Endothelial cell of umbilical vein (primary cell): Measurements from ENCODE around the gene CRACR2B. TPM values are rescaled to one million over a fixed set of nuclear protein-coding genes. Genes with fewer than 3 reads are reported as not detected.
A peak's percentile ranks its signal among the peaks of the same experiment; 100 is the strongest.

Source experiments
- BruUV-seq: library from RNA; stranded (reverse); fragments of 400-500 nt; replicated peaks from 2 replicates; lab custom pipeline; 2021; lab: Mats Ljungman, UMichigan
- CTCF ChIA-PET: fragments of 300-600, 350-600 bp; sonication (Branson Sonifier 250); formaldehyde crosslinking; loops from one replicate; lab custom pipeline; 2021; ENCODE audit warnings: antibody characterized with exemption, inconsistent platforms; lab: Charles Lee
- POLR2A ChIA-PET: fragments of 300-600, 350-600 bp; sonication (Branson Sonifier 250); formaldehyde crosslinking; loops from one replicate; lab custom pipeline; 2021; ENCODE audit warnings: antibody characterized with exemption, inconsistent platforms; lab: Charles Lee
- DNase-seq: peaks from one replicate; pipeline ENCODE4 v3.0.0-alpha.2; 2011; ENCODE audit warnings: low read depth, low spot score
- FAIRE-seq: peaks from 2 replicates; lab custom pipeline; 2011; peaks lifted over from hg19 to GRCh38; lab: Jason Lieb, UNC
- H2AFZ ChIP-seq: 2 replicates; pipeline ENCODE4 v1.6.0; 2012; ENCODE audit warnings: low read depth, low read length, control low read depth, inconsistent platforms
- H3K27ac ChIP-seq: 2 replicates; pipeline ENCODE4 v1.5.1; 2011; ENCODE audit warnings: low read depth, mild to moderate bottlenecking, control low read depth, low read length, moderate library complexity; ENCODE audit not compliant: insufficient read depth
- H3K27me3 ChIP-seq, 2 experiments: 2 replicates each; pipeline versions ENCODE4 v1.6.0 to v1.6.1; 2011; ENCODE audit warnings: low read length in 2 of 2, mixed read lengths in 1 of 2; ENCODE audit not compliant: control insufficient read depth in 2 of 2, insufficient read depth in 2 of 2
- H3K36me3 ChIP-seq, 2 experiments: 2 replicates in 1 of 2; 3 replicates in 1 of 2; pipeline ENCODE4 v1.5.1; 2011; ENCODE audit warnings: low read length in 2 of 2, mild to moderate bottlenecking in 1 of 2, moderate library complexity in 1 of 2; ENCODE audit not compliant: control insufficient read depth in 2 of 2, insufficient read depth in 2 of 2; ENCODE audit errors: extremely low read depth in 1 of 2
- H3K4me1 ChIP-seq: 3 replicates; pipeline ENCODE4 v1.5.1; 2011; ENCODE audit warnings: mild to moderate bottlenecking, low read length; ENCODE audit not compliant: control insufficient read depth, insufficient read depth; ENCODE audit errors: extremely low read depth
- H3K4me2 ChIP-seq: 2 replicates; pipeline ENCODE4 v1.6.1; 2011; ENCODE audit warnings: low read length, control low read depth, mixed read lengths; ENCODE audit not compliant: insufficient read depth
- H3K4me3 ChIP-seq, 3 experiments: fragments of 200-600 bp in 1 of 3; sonication (generic), shearing (Covaris generic) in 1 of 3; replicated peaks in 1 of 3; 2 replicates each; pipeline ENCODE4 v1.5.1; 2011 to 2016; ENCODE audit warnings: control low read depth in 3 of 3, low read length in 3 of 3, mild to moderate bottlenecking in 2 of 3, inconsistent platforms in 1 of 3, low read depth in 1 of 3, moderate library complexity in 1 of 3; ENCODE audit not compliant: insufficient read depth in 1 of 3
- H3K79me2 ChIP-seq: 2 replicates; pipeline ENCODE4 v1.6.0; 2012; ENCODE audit warnings: low read length, inconsistent platforms; ENCODE audit not compliant: control insufficient read depth, insufficient read depth
- H3K9ac ChIP-seq: replicated peaks from 2 replicates; pipeline ENCODE3; 2011; ENCODE audit warnings: low read length, control low read depth; ENCODE audit not compliant: insufficient read depth; ENCODE audit errors: extremely low read depth
- H3K9me1 ChIP-seq: replicated peaks from 3 replicates; pipeline ENCODE4 v1.6.0; 2011; ENCODE audit warnings: mild to moderate bottlenecking, low read length; ENCODE audit not compliant: control insufficient read depth, insufficient read depth; ENCODE audit errors: extremely low read depth
- H3K9me3 ChIP-seq: replicated peaks from 2 replicates; pipeline ENCODE4 v1.5.1; 2012; ENCODE audit warnings: low read length, inconsistent platforms; ENCODE audit not compliant: control insufficient read depth, insufficient read depth
- H4K20me1 ChIP-seq: replicated peaks from 2 replicates; pipeline ENCODE3; 2011; ENCODE audit warnings: mild to moderate bottlenecking, low read length; ENCODE audit not compliant: control insufficient read depth, insufficient read depth; ENCODE audit errors: extremely low read depth
- FOS ChIP-seq: IDR thresholded peaks from 2 replicates; pipeline ENCODE4 v1.6.1; 2011; ENCODE audit warnings: mild to moderate bottlenecking, low read length, moderate library complexity, borderline replicate concordance; ENCODE audit not compliant: insufficient read depth
- MYC ChIP-seq: IDR thresholded peaks from one replicate; pipeline ENCODE4 v1.6.1; 2011; ENCODE audit warnings: mild to moderate bottlenecking, low read depth, low read length
- POLR2A ChIP-seq: IDR thresholded peaks from 2 replicates; pipeline ENCODE4 v1.6.1; 2012; ENCODE audit warnings: low read depth, mild to moderate bottlenecking, control low read depth, low read length
- POLR2AphosphoS5 ChIP-seq: IDR thresholded peaks from 2 replicates; pipeline ENCODE4 v1.6.1; 2012; ENCODE audit warnings: low read depth, mild to moderate bottlenecking, control low read depth, low read length, moderate library complexity; ENCODE audit not compliant: insufficient read depth
- dilution Hi-C: fragments of 300-500 bp; cut with MboI; formaldehyde crosslinking; loops from one replicate; pipeline ENCODE4 v1.15.0; 2019; ENCODE audit warnings: low sequenced_read_pairs; ENCODE audit not compliant: extremely low pct_ligation_motif_present
- intact Hi-C: fragments of 100-400 bp; cut with micrococcal nuclease; formaldehyde crosslinking; loops from one replicate; pipeline ENCODE4 v1.10.0; 2022
- polyA plus RNA-seq, 4 experiments: library from polyadenylated mRNA; depleted of rRNA in 3 of 4; stranded (reverse) in 3 of 4; unstranded in 1 of 4; fragments of >200 nt; gene quantifications; 2 replicates each; pipeline versions ENCODE4 v1.2.1 to v1.2.3, GENCODE V29; 2011 to 2012; ENCODE audit warnings: missing spikeins in 1 of 4
- total RNA-seq: library from RNA; stranded (reverse); gene quantifications from 2 replicates; pipeline ENCODE4 v1.2.3, GENCODE V29; 2021
- TF ChIP-seq, protein P1 (sequence below): IDR thresholded peaks from 2 replicates; pipeline ENCODE4 v1.6.1; 2011; ENCODE audit not compliant: insufficient read depth, insufficient read length

Gene CRACR2B
- total and polyA plus RNA-seq, 2 donors (not counting 3 experiments of a cell fraction or from before 2014, with no cell fraction given), result 8.4 to 9.3 TPM

DNA sequence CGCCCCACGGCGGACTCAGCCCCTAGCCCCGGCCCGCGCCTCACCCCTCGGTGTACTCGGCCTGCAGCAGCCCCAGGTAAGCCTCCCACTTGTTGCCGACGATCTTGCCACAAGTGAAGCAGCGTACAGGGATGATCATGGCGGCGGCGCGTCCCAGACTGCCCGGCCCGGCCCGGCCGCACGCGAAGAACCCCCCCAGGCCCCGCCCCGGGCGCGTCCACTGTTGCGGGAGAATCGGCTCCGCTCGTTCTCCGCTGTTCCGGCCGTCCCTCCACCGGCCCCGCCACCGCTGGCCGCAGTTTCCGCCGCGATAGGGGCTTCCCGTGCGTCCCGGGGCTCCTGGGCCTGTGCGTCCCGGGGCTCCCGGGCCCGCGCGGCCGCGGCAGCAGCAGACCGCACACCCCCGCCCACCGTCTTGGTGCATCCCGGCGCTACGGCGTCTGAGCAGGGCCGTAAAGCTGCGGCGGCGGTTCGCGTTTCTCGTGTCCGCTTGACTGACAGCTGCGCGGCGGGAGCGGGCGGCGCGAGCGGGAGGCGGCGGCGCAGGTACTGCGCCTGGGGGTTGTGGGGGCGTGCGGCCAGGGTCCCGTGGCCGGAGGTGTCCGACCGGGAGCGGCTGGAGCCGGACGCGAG lies 14.8 kb downstream of the CRACR2B start, which contains the start of the genes POLR2L and TSPAN4:
Gene POLR2L (minus strand): TSS at position 160 of the 633 bp plus-strand sequence. CDS start 21 bp downstream, at position 139.
Gene TSPAN4 (plus strand): TSS at position 483 of the 633 bp plus-strand sequence. CDS start 7,453 bp downstream, outside the sequence.
- H2AFZ ChIP-seq, result peak within 1 kb of the TSS; percentile 76
- H3K27me3 ChIP-seq, result no peaks in the 10 kb centered on the region
- dilution Hi-C loops (no loop called here), intact Hi-C loops (no loop called here)
- H3K4me3 ChIP-seq, result peak within 1 kb of the TSS; percentile 84 to 95 (median 94)
- no TSS peak for BruUV-seq
- H3K9ac ChIP-seq, result peak within 1 kb of the TSS; percentile 92
- no peaks in the 10 kb centered on the region for H3K9me3 ChIP-seq
- H4K20me1 ChIP-seq, result no peaks in the 10 kb centered on the region
- DNase-seq (peak; percentile 85), FAIRE-seq (peak; percentile 91)
- peaks cover 19 to 27% of the 10 kb centered on the region in 2 experiments for H3K36me3 ChIP-seq
- peak within 1 kb of the TSS; percentile 82 for H3K4me2 ChIP-seq
- POLR2A ChIA-PET, result interaction anchor here (1.4 to 4.1 kb wide), 4 partner anchors 9 to 33 kb away, joined by 5 to 28 read pairs (median 17); partner anchors contain the start of genes CD151, PNPLA2 and RPLP2
- TF ChIP-seq MYC (peak; percentile 10), POLR2A (peak; percentile 99), FOS (no peak), POLR2AphosphoS5 (peak; percentile 99)
- TF ChIP-seq, protein P1, sequence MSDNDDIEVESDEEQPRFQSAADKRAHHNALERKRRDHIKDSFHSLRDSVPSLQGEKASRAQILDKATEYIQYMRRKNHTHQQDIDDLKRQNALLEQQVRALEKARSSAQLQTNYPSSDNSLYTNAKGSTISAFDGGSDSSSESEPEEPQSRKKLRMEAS, result peak; percentile 58
- CTCF ChIA-PET, result interaction anchor here (1.2 to 3.3 kb wide), 4 partner anchors 9 to 209 kb away, joined by 6 to 19 read pairs (median 8); partner anchors contain the start of genes AP2A2 and CD151
- H3K79me2 ChIP-seq, result peaks cover 52% of the 10 kb centered on the region
- H3K27ac ChIP-seq, result peak within 1 kb of the TSS; percentile 95
- H3K9me1 ChIP-seq, result no peaks in the 10 kb centered on the region
- H3K4me1 ChIP-seq, result peaks cover 38% of the 10 kb centered on the region
